Osteoblast (primary cell): ENCODE data around the gene PDGFD. TPM values are rescaled to one million over a fixed set of nuclear protein-coding genes. Genes with fewer than 3 reads are reported as not detected.

ENCODE experiments used
- DNase-seq: peaks from one replicate; pipeline ENCODE4 v3.0.0; 2011; ENCODE audit warnings: low spot score, mixed read lengths; ENCODE audit not compliant: insufficient read length; ENCODE audit errors: missing footprints
- H2AFZ ChIP-seq: 2 replicates; pipeline ENCODE4 v1.6.0; 2011; ENCODE audit warnings: mild to moderate bottlenecking, low read length
- H3K27ac ChIP-seq: 2 replicates; pipeline ENCODE4 v1.5.1; 2011; ENCODE audit warnings: mild to moderate bottlenecking, low read depth, low read length, moderate library complexity
- H3K27me3 ChIP-seq: 2 replicates; pipeline ENCODE4 v1.6.0; 2012; ENCODE audit warnings: mild to moderate bottlenecking, control low read depth, inconsistent platforms, low read length, moderate library complexity; ENCODE audit not compliant: insufficient read depth
- H3K36me3 ChIP-seq: 2 replicates; pipeline ENCODE4 v1.5.1; 2011; ENCODE audit warnings: mild to moderate bottlenecking, low read length, control low read depth, moderate library complexity; ENCODE audit not compliant: insufficient read depth
- H3K4me1 ChIP-seq: 2 replicates; pipeline ENCODE4 v1.5.1; 2011; ENCODE audit warnings: mild to moderate bottlenecking, low read length, control low read depth, moderate library complexity; ENCODE audit not compliant: insufficient read depth
- H3K4me2 ChIP-seq: 2 replicates; pipeline ENCODE4 v1.6.0; 2011; ENCODE audit warnings: mild to moderate bottlenecking, low read length; ENCODE audit not compliant: insufficient read depth
- H3K4me3 ChIP-seq: fragments of 200-600 bp; sonication (generic); 3 replicates; pipeline ENCODE4 v1.5.1; 2012; ENCODE audit warnings: mild to moderate bottlenecking, low read length, inconsistent platforms; ENCODE audit not compliant: insufficient read depth
- H3K79me2 ChIP-seq: 2 replicates; pipeline ENCODE4 v1.6.0; 2012; ENCODE audit warnings: mild to moderate bottlenecking, low read length, control low read depth, inconsistent platforms; ENCODE audit not compliant: insufficient read depth
- H3K9me3 ChIP-seq: 2 replicates; pipeline ENCODE4 v1.5.1; 2011; ENCODE audit warnings: low read depth, low read length, control low read depth
- H4K20me1 ChIP-seq: 2 replicates; pipeline ENCODE4 v1.6.0; 2012; ENCODE audit warnings: mild to moderate bottlenecking, low read length, control low read depth; ENCODE audit not compliant: insufficient read depth
- CTCF ChIP-seq: IDR thresholded peaks from 2 replicates; pipeline ENCODE4 v1.5.1; 2011; ENCODE audit warnings: mild to moderate bottlenecking, low read depth, low read length, moderate library complexity; ENCODE audit errors: extremely low read depth
- total RNA-seq: library from RNA; depleted of rRNA; stranded (reverse); fragments of >200 nt; gene quantifications from 2 replicates; pipeline ENCODE4 v1.2.3, GENCODE V29; 2012

The PDGFD gene
- total RNA-seq, 1 donor = 4.7 TPM

GRCh38 chr11:104015649-104016415, 148.1 kb downstream of the PDGFD start:
- no peaks in the 10 kb centered on the region for H3K36me3 ChIP-seq
- H3K4me3 ChIP-seq = no peak overlapping the region
- no peak overlapping the region for H3K4me2 ChIP-seq
- no peaks in the 10 kb centered on the region for H3K27me3 ChIP-seq
- no peak for TF ChIP-seq CTCF
- no peaks in the 10 kb centered on the region for H4K20me1 ChIP-seq
- no peaks in the 10 kb centered on the region for H3K79me2 ChIP-seq
- no peaks in the 10 kb centered on the region for H3K9me3 ChIP-seq
- no peak overlapping the region for H2AFZ ChIP-seq
- peak; percentile 27 for DNase-seq
- no peak overlapping the region for H3K27ac ChIP-seq
- no peaks in the 10 kb centered on the region for H3K4me1 ChIP-seq

GRCh38 chr11:104011044-104011443, 152.9 kb downstream of the PDGFD start:
- Histone ChIP-seq H3K4me3 (no peak overlapping the region), H3K4me1 (no peaks in the 10 kb centered on the region), H3K4me2 (no peak overlapping the region), H2AFZ (no peak overlapping the region), H3K27me3 (no peaks in the 10 kb centered on the region), H3K9me3 (no peaks in the 10 kb centered on the region), H3K36me3 (no peaks in the 10 kb centered on the region), H3K79me2 (no peaks in the 10 kb centered on the region), H4K20me1 (no peaks in the 10 kb centered on the region), H3K27ac (no peak overlapping the region)
- no peak for TF ChIP-seq CTCF
- no peak for DNase-seq

GRCh38 chr11:104009744-104010143, 154.2 kb downstream of the PDGFD start:
- Histone ChIP-seq H4K20me1 (no peaks in the 10 kb centered on the region), H3K9me3 (no peaks in the 10 kb centered on the region), H3K4me3 (no peak overlapping the region), H3K27me3 (no peaks in the 10 kb centered on the region), H3K4me1 (no peaks in the 10 kb centered on the region), H3K36me3 (no peaks in the 10 kb centered on the region), H3K27ac (no peak overlapping the region), H2AFZ (no peak overlapping the region), H3K4me2 (no peak overlapping the region), H3K79me2 (no peaks in the 10 kb centered on the region)
- TF ChIP-seq CTCF = no peak
- DNase-seq = no peak

GRCh38 chr11:104005234-104005855, 158.6 kb downstream of the PDGFD start:
- no peak for DNase-seq
- Histone ChIP-seq H2AFZ (no peak overlapping the region), H3K79me2 (no peaks in the 10 kb centered on the region), H3K36me3 (no peaks in the 10 kb centered on the region), H3K27me3 (no peaks in the 10 kb centered on the region), H3K4me1 (peaks cover 25% of the 10 kb centered on the region), H3K4me3 (no peak overlapping the region), H3K4me2 (no peak overlapping the region), H3K27ac (no peak overlapping the region), H4K20me1 (no peaks in the 10 kb centered on the region), H3K9me3 (no peaks in the 10 kb centered on the region)
- no peak for TF ChIP-seq CTCF
